Neuronal stem cell (in vitro differentiated cells): ENCODE measurements around the gene CHD6.

ENCODE experiments used
- DNase-seq: peaks from one replicate; pipeline ENCODE4 v3.0.0-alpha.2; 2013; ENCODE audit warnings: low spot score
- H2AFZ ChIP-seq: one replicate; pipeline ENCODE4 v1.6.1; 2013; ENCODE audit warnings: mild to moderate bottlenecking, low read length, inconsistent platforms
- H2AK5ac ChIP-seq: 2 replicates; pipeline ENCODE4 v1.6.1; 2013; ENCODE audit warnings: low read depth, mild to moderate bottlenecking, inconsistent platforms, low read length, moderate library complexity, mixed read lengths
- H2BK120ac ChIP-seq: 2 replicates; pipeline ENCODE4 v1.6.1; 2013; ENCODE audit warnings: low read depth, mild to moderate bottlenecking, inconsistent platforms, low read length, moderate library complexity, mixed read lengths
- H2BK12ac ChIP-seq: one replicate; pipeline ENCODE4 v1.6.1; 2013; ENCODE audit warnings: low read length, inconsistent platforms
- H2BK15ac ChIP-seq: 2 replicates; pipeline ENCODE4 v1.6.1; 2013; ENCODE audit warnings: mild to moderate bottlenecking, low read length, inconsistent platforms, mixed read lengths
- H2BK5ac ChIP-seq: one replicate; pipeline ENCODE4 v1.6.1; 2013; ENCODE audit warnings: inconsistent platforms, mild to moderate bottlenecking, low read length, moderate library complexity
- H3K14ac ChIP-seq: one replicate; pipeline ENCODE4 v1.6.1; 2013; ENCODE audit warnings: low read length, inconsistent platforms
- H3K18ac ChIP-seq: 2 replicates; pipeline ENCODE4 v1.6.1; 2013; ENCODE audit warnings: low read length, inconsistent platforms
- H3K23ac ChIP-seq: 2 replicates; pipeline ENCODE4 v1.6.1; 2013; ENCODE audit warnings: low read depth, mild to moderate bottlenecking, mixed read lengths, low read length, inconsistent platforms; ENCODE audit not compliant: poor library complexity
- H3K27ac ChIP-seq: replicated peaks from 3 replicates; pipeline ENCODE4 v1.5.1; 2013; ENCODE audit warnings: low read length, inconsistent platforms
- H3K27me3 ChIP-seq, 3 experiments: 2 replicates each; pipeline ENCODE4 v1.6.1; 2013; ENCODE audit warnings: low read length in 3 of 3, mild to moderate bottlenecking in 2 of 3, inconsistent platforms in 1 of 3, low read depth in 1 of 3, mixed read lengths in 1 of 3, moderate library complexity in 1 of 3; ENCODE audit not compliant: control insufficient read depth in 3 of 3, insufficient read depth in 3 of 3
- H3K36me3 ChIP-seq, 2 donors: replicated peaks in 1 of 2; 2 replicates each; pipeline ENCODE4 v1.6.1; 2013; ENCODE audit warnings: low read length in 2 of 2; ENCODE audit not compliant: control insufficient read depth in 2 of 2, insufficient read depth in 2 of 2
- H3K4ac ChIP-seq: 2 replicates; pipeline ENCODE4 v1.6.1; 2013; ENCODE audit warnings: inconsistent platforms, mild to moderate bottlenecking, low read length, moderate library complexity
- H3K4me1 ChIP-seq, 2 donors: 1 replicate in 1 of 2; 2 replicates in 1 of 2; pipeline ENCODE4 v1.6.1; 2013; ENCODE audit warnings: low read length in 2 of 2, low read depth in 1 of 2; ENCODE audit not compliant: control insufficient read depth in 2 of 2, insufficient read depth in 1 of 2
- H3K4me2 ChIP-seq: one replicate; pipeline ENCODE4 v1.6.1; 2013; ENCODE audit warnings: mild to moderate bottlenecking, low read length, inconsistent platforms; ENCODE audit not compliant: insufficient read depth, poor library complexity, severe bottlenecking
- H3K4me3 ChIP-seq, 2 donors: 2 replicates each; pipeline ENCODE4 v1.5.1; 2013; ENCODE audit warnings: low read length in 2 of 2, mild to moderate bottlenecking in 2 of 2, inconsistent platforms in 1 of 2, moderate library complexity in 1 of 2
- H3K79me1 ChIP-seq: one replicate; pipeline ENCODE4 v1.6.1; 2013; ENCODE audit warnings: low read depth, mild to moderate bottlenecking, inconsistent platforms, low read length, moderate library complexity
- H3K9ac ChIP-seq: one replicate; pipeline ENCODE4 v1.6.1; 2013; ENCODE audit warnings: mild to moderate bottlenecking, low read depth, low read length, inconsistent platforms; ENCODE audit not compliant: poor library complexity
- H3K9me3 ChIP-seq, 2 donors: replicated peaks in 1 of 2; 2 replicates each; pipeline versions ENCODE3 to v1.6.1; 2013; ENCODE audit warnings: low read length in 2 of 2, mild to moderate bottlenecking in 2 of 2, inconsistent platforms in 1 of 2, low read depth in 1 of 2, mixed read lengths in 1 of 2, moderate library complexity in 1 of 2; ENCODE audit not compliant: control insufficient read depth in 2 of 2, insufficient read depth in 1 of 2
- H4K8ac ChIP-seq: one replicate; pipeline ENCODE4 v1.6.1; 2013; ENCODE audit warnings: low read depth, mild to moderate bottlenecking, inconsistent platforms, low read length, moderate library complexity
- H4K91ac ChIP-seq: one replicate; pipeline ENCODE4 v1.6.1; 2013; ENCODE audit warnings: low read length, low read depth, mild to moderate bottlenecking, inconsistent platforms; ENCODE audit not compliant: poor library complexity
- WGBS, 2 donors: extraction: QIAGEN DNeasy Blood & Tissue Kit; methylation state at CpG; one replicate each; pipeline ENCODE4 v1.1.7; 2013; ENCODE audit warnings: missing lambda C conversion rate in 2 of 2, mixed read lengths in 1 of 2; ENCODE audit not compliant: insufficient read length in 2 of 2, insufficient replicate concordance in 1 of 2; ENCODE audit errors: extremely low coverage in 2 of 2; 5-methylcytosine and 5-hydroxymethylcytosine counted together

CHD6 gene

GRCh38 chr20:41437836-41438235 lies 180.3 kb downstream of the CHD6 start:
- H3K18ac ChIP-seq: no peak overlapping the region
- H3K9me3 ChIP-seq: no peaks in the 10 kb centered on the region
- no peak overlapping the region for H2BK120ac ChIP-seq
- no CpG with 5 or more reads among the region's 2 CpGs for WGBS, 2 donors
- H3K79me1 ChIP-seq: no peaks in the 10 kb centered on the region
- no peak overlapping the region for H4K8ac ChIP-seq
- no peak for DNase-seq
- H3K14ac ChIP-seq: no peak overlapping the region
- no peak overlapping the region for H2AFZ ChIP-seq
- H3K4me1 ChIP-seq: no peaks in the 10 kb centered on the region
- H3K4ac ChIP-seq: no peak overlapping the region
- H3K4me3 ChIP-seq: no peak overlapping the region
- no peaks in the 10 kb centered on the region for H3K27me3 ChIP-seq
- H2BK5ac ChIP-seq: no peak overlapping the region
- H3K9ac ChIP-seq: no peak overlapping the region
- peaks cover 26 to 97% of the 10 kb centered on the region in 2 donors for H3K36me3 ChIP-seq
- no peak overlapping the region for H2BK12ac ChIP-seq
- H2BK15ac ChIP-seq: no peak overlapping the region
- no peak overlapping the region for H3K4me2 ChIP-seq
- no peak overlapping the region for H3K23ac ChIP-seq
- H4K91ac ChIP-seq: no peak overlapping the region
- no peak overlapping the region for H2AK5ac ChIP-seq
- no peak overlapping the region for H3K27ac ChIP-seq

- Histone ChIP-seq H4K8ac (no peak overlapping the region), H3K27ac (no peak overlapping the region), H3K9ac (no peak overlapping the region), H2AK5ac (no peak overlapping the region), H3K9me3 (no peaks in the 10 kb centered on the region), H3K27me3 (no peaks in the 10 kb centered on the region), H2AFZ (no peak overlapping the region), H2BK5ac (no peak overlapping the region), H3K23ac (no peak overlapping the region), H3K18ac (no peak overlapping the region), H3K4me1 (no peaks in the 10 kb centered on the region), H3K4me3 (no peak overlapping the region), H3K36me3 (peaks cover 20 to 93% of the 10 kb centered on the region in 2 donors), H3K14ac (no peak overlapping the region), H4K91ac (no peak overlapping the region), H3K79me1 (no peaks in the 10 kb centered on the region), H3K4me2 (no peak overlapping the region), H2BK12ac (no peak overlapping the region), H2BK120ac (no peak overlapping the region), H3K4ac (no peak overlapping the region), H2BK15ac (no peak overlapping the region)
- no CpG with 5 or more reads among the region's 4 CpGs for WGBS, 2 donors
- no peak for DNase-seq
Measured at GRCh38 chr20:41436679-41437078, 181.5 kb downstream of the CHD6 start.

- no peak overlapping the region for H2AFZ ChIP-seq
- no peak overlapping the region for H2BK5ac ChIP-seq
- H3K36me3 ChIP-seq: peaks cover 11 to 92% of the 10 kb centered on the region in 2 donors
- no peak overlapping the region for H3K4me3 ChIP-seq
- H3K4me1 ChIP-seq: no peaks in the 10 kb centered on the region
- H3K79me1 ChIP-seq: no peaks in the 10 kb centered on the region
- no peak overlapping the region for H3K27ac ChIP-seq
- H4K8ac ChIP-seq: no peak overlapping the region
- no peak overlapping the region for H3K4ac ChIP-seq
- no peak overlapping the region for H2BK12ac ChIP-seq
- no peak overlapping the region for H2BK120ac ChIP-seq
- no peak overlapping the region for H3K4me2 ChIP-seq
- no peak for DNase-seq
- no CpG with 5 or more reads among the region's 4 CpGs for WGBS, 2 donors
- no peaks in the 10 kb centered on the region for H3K9me3 ChIP-seq
- H3K9ac ChIP-seq: no peak overlapping the region
- H3K14ac ChIP-seq: no peak overlapping the region
- H3K27me3 ChIP-seq: no peaks in the 10 kb centered on the region
- no peak overlapping the region for H2BK15ac ChIP-seq
- no peak overlapping the region for H3K18ac ChIP-seq
- no peak overlapping the region for H2AK5ac ChIP-seq
- H4K91ac ChIP-seq: no peak overlapping the region
- no peak overlapping the region for H3K23ac ChIP-seq
Measured at GRCh38 chr20:41433203-41433602, 185.0 kb downstream of the CHD6 start.

- Histone ChIP-seq H2AK5ac (no peak overlapping the region), H3K23ac (no peak overlapping the region), H3K9me3 (no peaks in the 10 kb centered on the region), H3K4ac (no peak overlapping the region), H4K91ac (no peak overlapping the region), H3K36me3 (peaks cover 12 to 92% of the 10 kb centered on the region in 2 donors), H2BK15ac (no peak overlapping the region), H2BK120ac (no peak overlapping the region), H2BK5ac (no peak overlapping the region), H3K18ac (no peak overlapping the region), H2AFZ (no peak overlapping the region), H3K27me3 (no peaks in the 10 kb centered on the region), H3K14ac (no peak overlapping the region), H3K4me2 (no peak overlapping the region), H4K8ac (no peak overlapping the region), H3K27ac (no peak overlapping the region), H3K79me1 (no peaks in the 10 kb centered on the region), H3K9ac (no peak overlapping the region), H2BK12ac (no peak overlapping the region), H3K4me1 (no peaks in the 10 kb centered on the region), H3K4me3 (no peak overlapping the region)
- no peak for DNase-seq
Measured at GRCh38 chr20:41432746-41433145, 185.4 kb downstream of the CHD6 start.
